HL-60 (cell line): ENCODE measurements around the gene SPATS2L.

Source experiments
- DNase-seq, 2 experiments: peaks; one replicate each; pipeline ENCODE4 v3.0.0-alpha.2; 2010 to 2020; ENCODE audit warnings: low read depth in 1 of 2, low spot score in 1 of 2
- H3K27ac ChIP-seq: fragments of 250-450 bp; sonication (Bioruptor Pico); replicated peaks from 2 replicates; pipeline ENCODE4 v1.5.1; 2020; ENCODE audit warnings: mild to moderate bottlenecking, moderate library complexity
- H3K27me3 ChIP-seq: fragments of 250-450 bp; sonication (Bioruptor Pico); 2 replicates; pipeline ENCODE4 v1.5.1; 2021; ENCODE audit warnings: mild to moderate bottlenecking, moderate library complexity; ENCODE audit not compliant: insufficient read depth, poor library complexity, severe bottlenecking
- H3K4me3 ChIP-seq: replicated peaks from 2 replicates; pipeline ENCODE4 v1.5.1; 2011; ENCODE audit warnings: mild to moderate bottlenecking, control low read depth, low read length; ENCODE audit not compliant: insufficient read depth
- CTCF ChIP-seq: IDR thresholded peaks from one replicate; pipeline ENCODE4 v1.5.1; 2011; ENCODE audit warnings: low read length, control low read depth, inconsistent platforms; ENCODE audit not compliant: insufficient read depth
- GABPA ChIP-seq: IDR thresholded peaks from 2 replicates; pipeline ENCODE4 v1.6.1; 2012; ENCODE audit warnings: low read depth
- POLR2AphosphoS5 ChIP-seq: IDR thresholded peaks from 2 replicates; pipeline ENCODE4 v1.6.1; 2012; ENCODE audit warnings: low read depth
- REST ChIP-seq: IDR thresholded peaks from 2 replicates; pipeline ENCODE4 v1.6.1; 2012; ENCODE audit warnings: low read depth; ENCODE audit not compliant: insufficient replicate concordance
- SPI1 ChIP-seq: IDR thresholded peaks from 2 replicates; pipeline ENCODE4 v1.6.1; 2012; ENCODE audit warnings: low read depth, mild to moderate bottlenecking, borderline replicate concordance

The SPATS2L gene

GRCh38 chr2:200364620-200365019 lies 58.1 kb downstream of the SPATS2L start:
- TF ChIP-seq SPI1 (no peak), REST (no peak), GABPA (no peak), POLR2AphosphoS5 (no peak), CTCF (no peak)
- Histone ChIP-seq H3K4me3 (no peak overlapping the region), H3K27me3 (peaks cover 6% of the 10 kb centered on the region), H3K27ac (no peak overlapping the region)
- no peak for DNase-seq

- H3K27ac ChIP-seq: no peak overlapping the region
- TF ChIP-seq CTCF: no peak
- no peak for TF ChIP-seq SPI1
- TF ChIP-seq POLR2AphosphoS5: no peak
- no peak for TF ChIP-seq GABPA
- TF ChIP-seq REST: no peak
- DNase-seq: no peak
Observed at GRCh38 chr2:200365209-200365608, 58.7 kb downstream of the SPATS2L start.

GRCh38 chr2:200367155-200367554 lies 60.7 kb downstream of the SPATS2L start:
- TF ChIP-seq SPI1: no peak
- TF ChIP-seq POLR2AphosphoS5: no peak
- no peak for TF ChIP-seq GABPA
- no peak for TF ChIP-seq REST
- DNase-seq: no peak
- H3K4me3 ChIP-seq: no peak overlapping the region
- H3K27ac ChIP-seq: no peak overlapping the region
- H3K27me3 ChIP-seq: peaks cover 6% of the 10 kb centered on the region

More at GRCh38 chr2:200365209-200365608, 58.7 kb downstream of the SPATS2L start:
- H3K4me3 ChIP-seq: no peak overlapping the region
- H3K27me3 ChIP-seq: peaks cover 6% of the 10 kb centered on the region

- Histone ChIP-seq H3K4me3 (no peak overlapping the region), H3K27me3 (peaks cover 6% of the 10 kb centered on the region), H3K27ac (no peak overlapping the region)
- TF ChIP-seq REST (no peak), POLR2AphosphoS5 (no peak), GABPA (no peak), CTCF (no peak), SPI1 (no peak)
- no peak for DNase-seq
Observed at GRCh38 chr2:200369886-200370285, 63.4 kb downstream of the SPATS2L start.
